RWPE2 (cell line): ENCODE data around the gene MFF.

Experiments used
- ATAC-seq: fragments of 200-7000 bp; cut with Tn5 transposase; 3 replicates; pipeline ENCODE4 v1.9.1; 2021; ENCODE audit warnings: low read depth
- DNase-seq: peaks from one replicate; pipeline ENCODE4 v3.0.0-alpha.2; 2020; ENCODE audit warnings: low spot score
- H3K27ac ChIP-seq: fragments of 450-650 bp; 2 replicates; pipeline ENCODE4 v1.5.1; 2017; ENCODE audit warnings: mild to moderate bottlenecking; ENCODE audit not compliant: poor library complexity, severe bottlenecking
- H3K27me3 ChIP-seq: fragments of 250-450 bp; sonication (Bioruptor Pico); 2 replicates; pipeline ENCODE4 v1.5.1; 2021; ENCODE audit warnings: mild to moderate bottlenecking, moderate library complexity; ENCODE audit not compliant: insufficient read depth, poor library complexity, severe bottlenecking
- H3K36me3 ChIP-seq: fragments of 250-450 bp; sonication (Bioruptor Pico); 2 replicates; pipeline ENCODE4 v1.5.1; 2020; ENCODE audit warnings: low read depth, mild to moderate bottlenecking, moderate library complexity
- H3K4me1 ChIP-seq: fragments of 250-450 bp; sonication (Bioruptor Pico); 2 replicates; pipeline ENCODE4 v1.5.1; 2021; ENCODE audit warnings: mild to moderate bottlenecking, moderate library complexity; ENCODE audit not compliant: insufficient read depth, poor library complexity, severe bottlenecking
- H3K4me3 ChIP-seq: fragments of 250-450 bp; sonication (Bioruptor Pico); 2 replicates; pipeline ENCODE4 v1.5.1; 2021; ENCODE audit warnings: mild to moderate bottlenecking, moderate library complexity; ENCODE audit not compliant: severe bottlenecking
- H3K9me3 ChIP-seq: fragments of 250-450 bp; sonication (Bioruptor Pico); 2 replicates; pipeline ENCODE4 v1.5.1; 2021; ENCODE audit warnings: mild to moderate bottlenecking, moderate library complexity; ENCODE audit not compliant: severe bottlenecking
- CTCF ChIP-seq: fragments of 450-650 bp; IDR thresholded peaks from one replicate; pipeline ENCODE4 v1.5.1; 2017; ENCODE audit warnings: mild to moderate bottlenecking, moderate library complexity; ENCODE audit not compliant: poor library complexity, severe bottlenecking

The MFF gene

GRCh38 chr2:227373389-227373788 is 48.3 kb downstream of the MFF start:
- Histone ChIP-seq H3K27ac (no peak overlapping the region), H3K27me3 (no peaks in the 10 kb centered on the region), H3K36me3 (no peaks in the 10 kb centered on the region), H3K4me3 (no peak overlapping the region), H3K9me3 (no peaks in the 10 kb centered on the region), H3K4me1 (peaks cover 12% of the 10 kb centered on the region)
- DNase-seq (no peak), ATAC-seq (no peak)
- no peak for TF ChIP-seq CTCF

DNA sequence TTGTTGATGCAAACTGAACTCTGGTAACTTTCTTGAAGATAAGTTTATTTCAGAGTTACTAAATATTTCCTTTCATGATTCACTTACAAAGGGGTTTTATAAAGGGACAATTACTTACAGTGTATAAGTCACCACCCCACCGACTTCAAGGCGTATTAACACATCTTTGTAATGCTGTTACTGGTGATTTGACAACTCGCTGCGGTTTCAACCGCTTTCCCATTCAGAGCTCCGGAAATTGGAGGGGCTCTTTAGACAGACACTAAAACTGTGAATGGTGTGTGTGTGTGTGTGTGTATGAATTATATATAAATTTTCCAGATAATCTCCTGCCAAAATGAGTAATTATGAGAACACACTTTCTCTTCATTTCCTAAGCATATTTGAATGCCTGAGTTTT is 49.1 kb downstream of the MFF start:
- ATAC-seq (no peak), DNase-seq (no peak)
- Histone ChIP-seq H3K36me3 (no peaks in the 10 kb centered on the region), H3K9me3 (no peaks in the 10 kb centered on the region), H3K27ac (no peak overlapping the region), H3K4me1 (peaks cover 18% of the 10 kb centered on the region), H3K4me3 (no peak overlapping the region), H3K27me3 (no peaks in the 10 kb centered on the region)
- no peak for TF ChIP-seq CTCF

DNA sequence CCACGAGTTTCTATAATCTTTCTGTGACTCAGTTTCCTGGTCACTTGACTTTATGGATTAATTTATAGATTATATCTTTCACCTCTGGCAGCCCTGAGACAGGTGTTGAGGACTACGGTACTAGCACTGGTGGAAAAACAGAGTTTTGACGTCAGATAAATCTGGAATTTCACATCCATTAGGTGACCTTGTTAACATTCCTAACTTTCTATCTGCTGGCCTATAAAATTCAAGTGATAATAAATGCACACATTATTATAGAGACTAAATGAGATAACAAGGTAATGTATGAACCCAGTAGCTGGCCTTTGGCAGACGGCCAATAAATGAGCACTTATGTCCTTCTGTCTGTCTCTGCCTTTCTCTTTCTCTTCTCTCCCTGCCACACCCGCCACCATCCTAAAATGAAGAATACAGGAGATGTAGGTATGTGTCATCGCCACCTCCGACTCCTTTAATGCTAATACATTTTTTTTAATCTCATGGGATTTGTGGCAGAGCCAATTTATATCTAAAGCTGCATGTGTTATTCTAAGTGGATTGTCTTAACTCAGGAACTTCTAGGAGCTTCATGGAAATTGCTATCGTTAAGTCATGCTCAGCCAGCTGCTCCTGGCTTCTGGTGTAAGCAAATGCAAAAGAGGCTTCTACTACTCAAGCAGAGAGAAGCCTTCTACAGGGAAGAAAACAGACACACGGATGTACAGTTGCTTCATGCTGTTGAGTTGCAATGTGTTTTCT is 51.8 kb downstream of the MFF start:
- peak overlapping the region; percentile 47 for H3K27ac ChIP-seq
- H3K4me1 ChIP-seq = peaks cover 15% of the 10 kb centered on the region
- no peak overlapping the region for H3K4me3 ChIP-seq

DNA sequence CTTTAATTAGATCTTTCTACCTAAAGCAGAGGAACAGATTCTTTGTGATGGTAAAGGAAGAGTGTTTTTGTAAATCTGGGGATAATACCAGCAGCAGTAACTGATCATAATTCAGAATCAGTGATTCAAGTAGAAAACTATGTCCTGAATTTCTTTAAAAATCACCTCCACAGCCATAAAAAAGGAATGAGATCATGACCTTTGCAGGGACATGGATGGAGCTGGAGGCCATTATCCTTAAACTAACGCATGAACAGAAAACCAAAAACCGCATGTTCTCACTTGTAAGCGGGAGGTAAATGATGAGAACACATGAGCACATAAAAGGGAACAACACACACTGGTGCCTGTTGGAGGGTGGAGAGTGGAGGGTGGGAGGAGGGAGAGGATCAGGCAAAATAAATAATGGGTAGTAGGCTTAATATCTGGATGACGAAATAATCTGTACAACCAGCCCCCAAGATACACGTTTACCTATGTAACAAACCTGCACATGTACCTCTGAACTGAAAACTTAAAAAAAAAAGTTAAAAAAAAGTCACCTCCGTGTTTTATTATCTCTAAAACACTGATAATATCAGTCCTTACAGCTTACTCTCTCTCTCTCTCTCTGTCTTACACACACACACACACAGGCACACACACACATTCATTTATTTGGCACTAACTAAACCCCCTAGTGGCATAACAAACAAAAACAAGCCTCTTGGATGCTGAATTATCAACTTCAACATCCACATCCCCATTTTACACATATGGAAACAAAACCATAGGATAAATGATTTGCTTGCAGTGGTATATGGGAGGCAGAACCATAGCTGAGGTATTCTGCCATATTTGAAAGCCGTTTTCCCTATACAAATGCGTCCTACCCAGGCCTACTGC is 52.7 kb downstream of the MFF start:
- DNase-seq (no peak), ATAC-seq (no peak)
- peak; percentile 9 for TF ChIP-seq CTCF
- peaks cover 15% of the 10 kb centered on the region for H3K4me1 ChIP-seq
- H3K36me3 ChIP-seq = no peaks in the 10 kb centered on the region
- H3K27me3 ChIP-seq = no peaks in the 10 kb centered on the region
- H3K27ac ChIP-seq = peak overlapping the region; percentile 47
- H3K9me3 ChIP-seq = no peaks in the 10 kb centered on the region
- no peak overlapping the region for H3K4me3 ChIP-seq

More for the DNA sequence above, 51.8 kb downstream of the MFF start:
- no peaks in the 10 kb centered on the region for H3K36me3 ChIP-seq
- ATAC-seq (no peak), DNase-seq (no peak)
- no peaks in the 10 kb centered on the region for H3K9me3 ChIP-seq
- no peak for TF ChIP-seq CTCF
- no peaks in the 10 kb centered on the region for H3K27me3 ChIP-seq
